ENCODE data around the gene ERCC2. TPM values are rescaled to one million over a fixed set of nuclear protein-coding genes. Genes with fewer than 3 reads are reported as not detected.

ERCC2 gene
- total RNA-seq, 1 experiment from 2014 or later: 59.2 TPM

GRCh38 chr19:45305421-45305820 lies 65.0 kb downstream of the ERCC2 start:
- intact Hi-C loops (cut with micrococcal nuclease; ENCODE audit: unreplicated experiment): no loop called here
- no peaks in the 10 kb centered on the region for H3K36me3 ChIP-seq (ENCODE audit: insufficient read depth, low read length, poor library complexity, severe bottlenecking)
- POLR2A ChIA-PET (ENCODE audit: low non-redundant PET): no interaction called here
- BruUV-seq (replicated peaks): no TSS peak
- H3K4me1 ChIP-seq (ENCODE audit: insufficient read depth, low read length, poor library complexity, severe bottlenecking): peaks cover 4% of the 10 kb centered on the region
- H3K4me3 ChIP-seq (ENCODE audit: low read depth, low read length, poor library complexity, severe bottlenecking): no peak overlapping the region
- no peak for TF ChIP-seq CTCF (conservative IDR thresholded peaks at IDR 0.05; ENCODE audit: low read depth, low read length)
- no peak for TF ChIP-seq EZH2 (IDR thresholded peaks at IDR 0.05; ENCODE audit: borderline replicate concordance, low read depth, low read length, poor library complexity, severe bottlenecking)
- no peaks in the 10 kb centered on the region for H3K9me3 ChIP-seq (ENCODE audit: low read depth, low read length, poor library complexity, severe bottlenecking)
- no peak overlapping the region for H3K27ac ChIP-seq (ENCODE audit: low read depth, low read length, poor library complexity, severe bottlenecking)
- no peak for DNase-seq (ENCODE audit: low spot score)
- no peaks in the 10 kb centered on the region for H3K27me3 ChIP-seq (replicated peaks; ENCODE audit: insufficient read depth, low read depth, low read length, poor library complexity)
- CTCF ChIA-PET: no interaction called here

- no peaks in the 10 kb centered on the region for H3K36me3 ChIP-seq (ENCODE audit: insufficient read depth, low read length, poor library complexity, severe bottlenecking)
- peaks cover 4% of the 10 kb centered on the region for H3K4me1 ChIP-seq (ENCODE audit: insufficient read depth, low read length, poor library complexity, severe bottlenecking)
- no TSS peak for BruUV-seq (replicated peaks)
- intact Hi-C loops (cut with micrococcal nuclease; ENCODE audit: unreplicated experiment): no loop called here
- H3K4me3 ChIP-seq (ENCODE audit: low read depth, low read length, poor library complexity, severe bottlenecking): no peak overlapping the region
- H3K27ac ChIP-seq (ENCODE audit: low read depth, low read length, poor library complexity, severe bottlenecking): no peak overlapping the region
- ChIA-PET CTCF (interaction anchor here (0.6 kb wide), 1 partner anchor 399 kb away, joined by 3 read pairs; the partner anchor contains the start of gene APOE), POLR2A (ENCODE audit: low non-redundant PET) (interaction anchor here (0.6 kb wide), 1 partner anchor 129 kb away, joined by 4 read pairs; no protein-coding TSS in a partner anchor)
- no peaks in the 10 kb centered on the region for H3K27me3 ChIP-seq (replicated peaks; ENCODE audit: insufficient read depth, low read depth, low read length, poor library complexity)
- TF ChIP-seq EZH2 (IDR thresholded peaks at IDR 0.05; ENCODE audit: borderline replicate concordance, low read depth, low read length, poor library complexity, severe bottlenecking) (no peak), CTCF (conservative IDR thresholded peaks at IDR 0.05; ENCODE audit: low read depth, low read length) (no peak)
- H3K9me3 ChIP-seq (ENCODE audit: low read depth, low read length, poor library complexity, severe bottlenecking): no peaks in the 10 kb centered on the region
- DNase-seq (ENCODE audit: low spot score): no peak
Measured at GRCh38 chr19:45305007-45305406, 65.4 kb downstream of the ERCC2 start.

- CTCF ChIA-PET: interaction anchor here (0.6 kb wide), 1 partner anchor 398 kb away, joined by 3 read pairs; the partner anchor contains the start of gene APOE
- no peaks in the 10 kb centered on the region for H3K36me3 ChIP-seq (ENCODE audit: insufficient read depth, low read length, poor library complexity, severe bottlenecking)
Measured at GRCh38 chr19:45304141-45304926, 66.0 kb downstream of the ERCC2 start.

More at GRCh38 chr19:45304141-45304926, 66.0 kb downstream of the ERCC2 start:
- BruUV-seq (replicated peaks): no TSS peak
- Histone ChIP-seq H3K9me3 (ENCODE audit: low read depth, low read length, poor library complexity, severe bottlenecking) (no peaks in the 10 kb centered on the region), H3K27me3 (replicated peaks; ENCODE audit: insufficient read depth, low read depth, low read length, poor library complexity) (no peaks in the 10 kb centered on the region), H3K4me3 (ENCODE audit: low read depth, low read length, poor library complexity, severe bottlenecking) (no peak overlapping the region), H3K4me1 (ENCODE audit: insufficient read depth, low read length, poor library complexity, severe bottlenecking) (peaks cover 4% of the 10 kb centered on the region), H3K27ac (ENCODE audit: low read depth, low read length, poor library complexity, severe bottlenecking) (no peak overlapping the region)
- POLR2A ChIA-PET (ENCODE audit: low non-redundant PET): interaction anchor here (0.6 kb wide), 1 partner anchor 129 kb away, joined by 4 read pairs; no protein-coding TSS in a partner anchor
- intact Hi-C loops (cut with micrococcal nuclease; ENCODE audit: unreplicated experiment): no loop called here
- TF ChIP-seq EZH2 (IDR thresholded peaks at IDR 0.05; ENCODE audit: borderline replicate concordance, low read depth, low read length, poor library complexity, severe bottlenecking): no peak
- no peak for TF ChIP-seq CTCF (conservative IDR thresholded peaks at IDR 0.05; ENCODE audit: low read depth, low read length)
- DNase-seq (ENCODE audit: low spot score): no peak

Measured in A673 (cell line).